GM12874 (cell line): Measurements from ENCODE around the gene CPNE6.

Experiments
- CTCF ChIP-seq: IDR thresholded peaks from 2 replicates; pipeline ENCODE4 v1.5.1; 2011; ENCODE audit warnings: low read depth, mild to moderate bottlenecking, control low read depth, low read length, moderate library complexity; ENCODE audit not compliant: insufficient read depth

Gene CPNE6

DNA sequence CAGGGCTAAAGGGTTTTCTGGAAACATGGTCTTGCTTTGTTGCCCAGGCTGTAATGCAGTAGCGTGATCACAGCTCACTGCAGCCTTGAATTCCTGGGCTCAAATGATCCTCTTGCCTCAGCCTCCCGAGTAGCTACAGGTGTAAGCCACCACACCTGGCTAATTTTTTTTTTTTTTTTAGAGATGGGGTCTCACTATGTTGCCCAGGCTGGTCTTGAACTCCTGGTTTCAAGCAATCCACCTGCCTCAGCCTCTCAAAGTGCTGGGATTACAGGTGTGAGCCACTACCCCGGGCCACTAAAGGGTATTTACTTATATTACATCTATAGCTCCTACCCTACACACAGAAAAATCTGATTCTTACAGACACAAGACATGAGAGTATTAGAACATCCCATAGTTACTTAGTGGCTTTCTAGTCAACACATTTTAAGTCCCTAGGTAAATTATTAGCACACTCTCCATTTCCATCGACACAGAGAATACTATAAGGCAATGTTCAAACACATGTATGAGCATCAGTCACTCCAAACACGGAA is 37.0 kb downstream of the CPNE6 start:
- no peak for TF ChIP-seq CTCF

- TF ChIP-seq CTCF = no peak
Measured at GRCh38 chr14:24110060-24110459, 38.7 kb downstream of the CPNE6 start.

- no peak for TF ChIP-seq CTCF
Measured at GRCh38 chr14:24110523-24110922, 39.2 kb downstream of the CPNE6 start.

GRCh38 chr14:24113379-24113800 is 42.0 kb downstream of the CPNE6 start:
- no peak for TF ChIP-seq CTCF

GRCh38 chr14:24113801-24114531 is 42.6 kb downstream of the CPNE6 start:
- no peak for TF ChIP-seq CTCF

DNA sequence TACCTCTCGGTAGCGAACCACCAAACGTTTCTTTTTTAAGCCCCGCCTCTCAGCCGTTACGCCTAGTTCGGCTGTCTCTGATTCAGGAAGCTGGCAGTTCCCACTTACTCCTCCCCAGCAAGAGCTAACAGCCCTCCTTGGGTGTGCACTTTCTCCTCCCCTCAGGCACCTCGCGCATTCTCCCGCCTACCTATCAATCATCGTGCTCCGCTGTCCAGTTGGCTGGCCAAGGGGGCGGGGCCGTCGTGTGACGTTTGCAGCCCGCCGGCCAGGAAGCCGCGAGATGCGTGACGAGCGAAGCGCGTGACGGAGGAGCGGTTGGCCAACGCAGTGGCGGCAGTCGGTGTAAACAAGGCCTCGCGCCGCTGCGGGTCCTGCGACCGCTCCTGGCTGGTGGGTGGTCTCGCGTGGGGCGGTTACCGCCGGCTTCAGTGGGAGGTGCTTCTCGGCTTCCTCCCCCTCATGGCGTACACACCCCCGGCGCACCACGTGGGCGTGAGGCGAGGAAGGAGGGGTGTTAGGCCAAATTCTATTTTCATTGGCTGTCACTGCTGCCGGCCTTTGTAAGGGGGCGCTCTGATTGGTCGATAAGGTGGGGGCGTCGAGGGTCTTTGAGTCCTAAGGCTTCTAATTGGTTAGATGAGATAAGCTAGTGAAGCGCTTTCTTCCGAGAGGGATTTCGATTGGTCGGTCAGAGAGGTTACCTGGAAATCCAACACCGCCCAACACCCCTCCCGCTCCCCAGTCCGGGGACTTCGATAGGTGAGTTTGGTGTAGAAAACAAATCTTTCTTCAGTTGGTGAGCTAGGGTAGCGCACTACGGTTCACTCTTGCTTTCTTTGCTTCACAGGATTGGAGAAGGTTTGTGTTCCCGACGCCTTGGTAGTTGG is 43.4 kb downstream of the CPNE6 start, which contains the start of the genes DCAF11 and NRL:
TSS of gene DCAF11 (plus strand) at position 246 of the 890 bp plus-strand sequence. CDS start 818 bp downstream, outside the sequence.
TSS of gene NRL (minus strand) at position 418 of the 890 bp plus-strand sequence. CDS start 32,101 bp downstream, outside the sequence.
- no peak for TF ChIP-seq CTCF
